Raji (cell line): ENCODE measurements around the gene ZNF24.

Source experiments
- POLR2A ChIP-seq: IDR thresholded peaks from 2 replicates; pipeline ENCODE4 v1.6.1; 2011; ENCODE audit warnings: low read depth, low read length, control low read depth; ENCODE audit not compliant: insufficient read depth

ZNF24 gene

GRCh38 chr18:35343936-35344735 lies at the start of gene ZNF24:
ZNF24 (minus strand) TSS chr18:35344420; CDS start chr18:35340650, 3,770 bp downstream.
- TF ChIP-seq POLR2A = peak; percentile 79

- TF ChIP-seq POLR2A = no peak
These were observed 49.5 kb upstream of the ZNF24 start for GRCh38 chr18:35393716-35394115.

- no peak for TF ChIP-seq POLR2A
These were observed 48.2 kb upstream of the ZNF24 start for GRCh38 chr18:35392375-35392774.

DNA sequence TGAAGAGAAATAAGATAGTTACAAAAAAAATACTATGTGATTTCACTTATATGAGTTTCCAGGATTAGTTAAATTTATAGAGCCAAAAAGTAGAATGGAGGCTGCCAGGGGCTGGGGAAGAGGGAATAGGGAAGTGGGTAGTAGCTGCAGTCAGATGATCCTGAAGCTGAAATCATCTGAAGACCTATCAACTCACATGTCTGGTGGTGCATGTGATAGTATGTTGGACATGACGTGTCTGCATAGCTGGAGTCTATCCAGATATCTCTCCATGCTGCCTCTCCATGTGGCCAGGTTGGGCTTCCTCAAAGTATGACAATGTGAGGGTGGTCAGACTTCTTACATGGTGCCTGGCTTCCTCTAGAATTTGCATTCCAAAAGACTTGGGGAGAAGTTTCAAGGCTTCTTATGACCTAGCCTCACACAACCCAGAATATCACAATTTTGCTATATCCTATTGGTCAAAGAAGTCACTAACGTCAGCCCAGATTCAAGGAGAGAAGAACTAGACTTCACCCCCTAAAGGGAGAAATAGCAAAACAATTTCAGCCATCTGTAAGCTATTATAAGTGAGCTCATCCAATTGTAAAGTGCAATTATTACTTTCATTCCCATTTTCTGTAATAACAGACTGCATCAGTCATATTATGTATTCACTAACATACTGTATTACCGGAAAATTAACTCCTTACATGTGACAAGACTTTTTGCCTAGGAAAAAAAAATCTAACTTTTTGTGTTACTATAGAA lies 46.9 kb upstream of the ZNF24 start:
- no peak for TF ChIP-seq POLR2A

- TF ChIP-seq POLR2A = no peak
These were observed 44.9 kb upstream of the ZNF24 start for GRCh38 chr18:35389095-35389618.

GRCh38 chr18:35387152-35387571 lies 42.9 kb upstream of the ZNF24 start:
- TF ChIP-seq POLR2A = no peak

GRCh38 chr18:35386600-35387100 lies 42.4 kb upstream of the ZNF24 start:
- no peak for TF ChIP-seq POLR2A

GRCh38 chr18:35383136-35383535 lies 38.9 kb upstream of the ZNF24 start:
- TF ChIP-seq POLR2A = no peak

- no peak for TF ChIP-seq POLR2A
These were observed 35.2 kb upstream of the ZNF24 start for GRCh38 chr18:35379421-35379820.

GRCh38 chr18:35378574-35378896 lies 34.3 kb upstream of the ZNF24 start:
- no peak for TF ChIP-seq POLR2A

GRCh38 chr18:35377875-35378573 lies 33.8 kb upstream of the ZNF24 start:
- TF ChIP-seq POLR2A = no peak

- no peak for TF ChIP-seq POLR2A
These were observed 32.8 kb upstream of the ZNF24 start, which contains the start of gene ZNF396 for GRCh38 chr18:35376742-35377695. ZNF396 (minus strand) TSS chr18:35377337; CDS start chr18:35374292, 3,045 bp downstream.

GRCh38 chr18:35376393-35376741 lies 32.1 kb upstream of the ZNF24 start:
- no peak for TF ChIP-seq POLR2A

DNA sequence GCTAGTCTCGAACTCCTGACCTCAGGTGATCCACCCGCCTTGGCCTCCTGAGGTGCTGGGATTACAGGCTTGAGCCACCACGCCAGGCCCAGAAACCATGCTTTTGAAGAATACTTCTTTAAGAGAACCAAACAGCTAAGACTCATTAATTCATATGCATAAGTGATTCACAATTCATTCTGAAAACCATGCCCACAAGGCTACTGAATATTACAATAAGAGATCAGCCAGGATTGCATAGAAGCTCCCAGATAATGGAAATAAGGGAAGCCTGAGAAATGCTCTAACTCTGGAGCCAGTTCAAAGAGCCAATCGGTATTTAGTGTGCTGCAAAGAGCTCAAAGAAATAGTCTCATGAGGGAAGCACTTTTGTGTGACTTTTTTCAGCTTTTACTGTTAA lies 30.5 kb upstream of the ZNF24 start:
- TF ChIP-seq POLR2A = no peak

DNA sequence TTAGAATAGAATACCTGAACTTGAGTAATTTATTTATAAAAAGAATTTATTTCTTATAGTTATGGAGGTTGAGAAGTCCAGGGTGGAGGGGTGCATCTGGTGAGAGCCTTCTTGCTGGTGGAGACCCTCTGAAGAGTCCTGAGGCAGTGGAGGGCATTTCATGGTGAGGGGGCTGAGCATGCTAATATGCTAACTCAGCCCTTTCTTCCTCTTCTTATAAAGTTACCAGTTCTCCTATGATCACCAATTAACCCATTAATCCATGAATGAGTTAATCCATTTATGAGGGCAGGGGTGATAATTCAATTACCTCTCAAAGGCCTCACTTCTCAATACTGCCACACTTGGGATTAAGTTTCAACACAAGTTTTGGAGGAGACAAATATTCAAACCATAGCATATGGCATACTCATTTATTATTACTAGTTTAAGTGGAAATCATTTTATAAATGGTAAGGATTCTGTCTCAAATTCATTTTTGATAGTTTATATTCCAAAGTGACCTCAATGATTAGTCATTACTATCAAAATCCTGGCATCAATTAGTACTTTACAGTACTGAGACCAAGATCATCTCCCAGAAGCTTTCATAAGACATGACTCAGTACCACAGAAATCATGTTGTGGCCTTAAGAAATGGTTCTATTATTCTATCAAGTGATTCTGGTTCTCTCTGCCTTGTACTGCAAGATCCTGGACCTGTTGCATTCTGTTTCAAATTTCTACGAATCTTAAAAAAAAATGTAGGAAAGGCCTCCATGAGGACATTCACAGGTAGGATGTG lies 27.4 kb upstream of the ZNF24 start:
- TF ChIP-seq POLR2A = no peak
